ENCODE results near the gene CGNL1. TPM values are rescaled to one million over a fixed set of nuclear protein-coding genes. Genes with fewer than 3 reads are reported as not detected.

CGNL1 gene
- total and polyA plus RNA-seq, 4 donors: 14.5 to 30.9 (median 19.1) TPM

DNA sequence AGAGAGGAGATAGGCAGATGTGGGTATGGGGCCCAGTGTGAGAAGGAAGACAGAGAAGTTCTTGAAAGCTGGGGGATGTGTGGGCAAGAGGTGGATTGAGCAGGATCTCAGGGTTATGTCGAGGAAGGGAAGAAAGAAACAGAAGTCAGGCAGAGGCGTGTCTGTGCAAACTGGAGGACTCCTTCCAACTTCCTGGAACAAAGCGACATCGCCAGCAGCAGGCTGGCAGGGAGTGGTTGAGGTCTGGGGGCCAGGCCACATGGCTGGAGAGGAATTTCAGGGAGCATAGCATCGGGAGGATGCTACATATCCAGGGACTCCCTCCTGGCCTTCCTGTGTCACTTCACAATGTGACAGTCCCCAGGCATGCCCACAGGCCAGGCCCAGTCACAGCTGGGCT is 172.5 kb downstream of the CGNL1 start:
- H3K36me3 ChIP-seq (ENCODE audit: control insufficient read depth, insufficient read depth, low read length): peaks cover 21% of the 10 kb centered on the region
- peak overlapping the region; percentile 29 for H3K27ac ChIP-seq (ENCODE audit: low read depth, low read length)
- no peak for DNase-seq (ENCODE audit: low read depth in 4 of 6, low spot score in 6 of 6)
- WGBS (ENCODE audit: insufficient coverage): 86% methylated on average over 5 of the region's 5 CpGs
- H3K4me3 ChIP-seq (ENCODE audit: low read depth, low read length): no peak overlapping the region
- no peaks in the 10 kb centered on the region for H3K9me3 ChIP-seq (ENCODE audit: control insufficient read depth, insufficient read depth, low read length)
- H3K27me3 ChIP-seq (ENCODE audit: control insufficient read depth, insufficient read depth, low read length): no peaks in the 10 kb centered on the region
- H3K4me1 ChIP-seq (ENCODE audit: control insufficient read depth, insufficient read depth, low read length): peaks cover 13% of the 10 kb centered on the region

DNA sequence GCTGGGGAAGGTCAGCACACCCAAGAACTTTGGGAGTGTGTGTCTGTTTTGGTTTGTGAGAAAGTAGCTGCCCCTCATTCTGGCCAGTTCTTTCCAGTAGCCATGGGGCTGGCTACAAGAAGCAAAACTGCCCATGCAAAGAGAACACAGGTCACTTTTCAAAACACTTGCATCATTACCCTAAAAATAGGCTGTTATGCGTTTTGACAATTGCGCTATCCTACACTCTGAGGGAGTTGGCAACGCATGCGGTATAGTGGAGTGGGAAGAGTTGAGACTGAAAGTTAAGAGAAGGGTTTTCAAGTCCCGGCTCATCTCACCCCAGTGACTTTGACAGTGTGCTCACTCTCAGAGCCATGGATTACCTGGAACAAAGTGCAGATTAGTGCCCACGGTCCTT is 173.6 kb downstream of the CGNL1 start:
- H3K36me3 ChIP-seq (ENCODE audit: control insufficient read depth, insufficient read depth, low read length): peaks cover 14% of the 10 kb centered on the region
- no peaks in the 10 kb centered on the region for H3K27me3 ChIP-seq (ENCODE audit: control insufficient read depth, insufficient read depth, low read length)
- H3K4me1 ChIP-seq (ENCODE audit: control insufficient read depth, insufficient read depth, low read length): peaks cover 22% of the 10 kb centered on the region
- H3K9me3 ChIP-seq (ENCODE audit: control insufficient read depth, insufficient read depth, low read length): no peaks in the 10 kb centered on the region
- WGBS (ENCODE audit: insufficient coverage): no CpG with 5 or more reads among the region's 6 CpGs
- H3K4me3 ChIP-seq (ENCODE audit: low read depth, low read length): no peak overlapping the region
- DNase-seq (ENCODE audit: low read depth in 4 of 6, low spot score in 6 of 6): no peak
- H3K27ac ChIP-seq (ENCODE audit: low read depth, low read length): peak overlapping the region; percentile 40

GRCh38 chr15:57550640-57551039 is 174.3 kb downstream of the CGNL1 start:
- Histone ChIP-seq H3K4me3 (ENCODE audit: low read depth, low read length) (no peak overlapping the region), H3K27ac (ENCODE audit: low read depth, low read length) (peak overlapping the region; percentile 22), H3K4me1 (ENCODE audit: control insufficient read depth, insufficient read depth, low read length) (peaks cover 23% of the 10 kb centered on the region), H3K9me3 (ENCODE audit: control insufficient read depth, insufficient read depth, low read length) (no peaks in the 10 kb centered on the region), H3K27me3 (ENCODE audit: control insufficient read depth, insufficient read depth, low read length) (no peaks in the 10 kb centered on the region), H3K36me3 (ENCODE audit: control insufficient read depth, insufficient read depth, low read length) (peaks cover 9% of the 10 kb centered on the region)
- WGBS (ENCODE audit: insufficient coverage): 74% methylated on average over 4 of the region's 4 CpGs
- DNase-seq (ENCODE audit: low read depth in 4 of 6, low spot score in 6 of 6): peak in 1 of 6 donors; percentile 43

- 80% methylated on average over 11 of the region's 16 CpGs for WGBS (ENCODE audit: insufficient coverage)
Observed at GRCh38 chr15:57551715-57552677, 175.7 kb downstream of the CGNL1 start.

DNA sequence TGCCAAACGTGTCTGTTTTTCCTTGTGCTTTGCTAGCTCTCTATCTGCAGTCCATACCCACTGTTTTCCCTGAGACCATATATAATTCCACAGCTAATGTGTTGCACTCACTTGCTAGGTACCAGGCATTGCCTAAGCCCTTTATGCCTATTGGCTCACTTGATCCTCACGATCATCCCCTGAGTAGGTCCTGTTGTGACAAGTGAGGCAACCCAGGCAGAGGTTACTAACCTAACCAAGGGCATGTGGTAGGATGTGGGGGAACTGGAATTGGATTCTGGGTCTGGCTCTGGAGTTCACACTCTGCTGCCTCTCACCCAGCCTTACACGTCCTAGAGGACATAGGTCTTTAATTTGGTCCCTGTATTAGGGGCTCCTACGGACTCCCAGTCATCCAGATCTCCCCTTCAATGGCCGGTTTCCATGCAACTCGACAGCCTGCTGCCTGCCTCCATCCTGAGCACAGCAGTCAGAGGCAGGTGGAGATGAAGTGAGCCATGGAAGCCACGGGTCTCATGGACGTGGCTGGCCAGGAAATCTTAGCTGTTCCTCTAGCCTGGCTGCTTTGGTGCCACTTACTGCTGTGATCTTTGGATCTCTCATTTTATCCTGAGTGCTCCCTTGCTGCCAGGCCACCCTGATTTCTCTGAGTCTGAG is 176.5 kb downstream of the CGNL1 start:
- 89% methylated on average over 6 of the region's 8 CpGs for WGBS (ENCODE audit: insufficient coverage)
- H3K27me3 ChIP-seq (ENCODE audit: control insufficient read depth, insufficient read depth, low read length): no peaks in the 10 kb centered on the region

More at GRCh38 chr15:57551715-57552677, 175.7 kb downstream of the CGNL1 start:
- peak in 1 of 6 donors; percentile 48 for DNase-seq (ENCODE audit: low read depth in 4 of 6, low spot score in 6 of 6)
- Histone ChIP-seq H3K9me3 (ENCODE audit: control insufficient read depth, insufficient read depth, low read length) (no peaks in the 10 kb centered on the region), H3K4me3 (ENCODE audit: low read depth, low read length) (no peak overlapping the region), H3K27me3 (ENCODE audit: control insufficient read depth, insufficient read depth, low read length) (no peaks in the 10 kb centered on the region), H3K36me3 (ENCODE audit: control insufficient read depth, insufficient read depth, low read length) (peaks cover 4% of the 10 kb centered on the region), H3K4me1 (ENCODE audit: control insufficient read depth, insufficient read depth, low read length) (peaks cover 23% of the 10 kb centered on the region), H3K27ac (ENCODE audit: low read depth, low read length) (peak overlapping the region; percentile 70)

DNA sequence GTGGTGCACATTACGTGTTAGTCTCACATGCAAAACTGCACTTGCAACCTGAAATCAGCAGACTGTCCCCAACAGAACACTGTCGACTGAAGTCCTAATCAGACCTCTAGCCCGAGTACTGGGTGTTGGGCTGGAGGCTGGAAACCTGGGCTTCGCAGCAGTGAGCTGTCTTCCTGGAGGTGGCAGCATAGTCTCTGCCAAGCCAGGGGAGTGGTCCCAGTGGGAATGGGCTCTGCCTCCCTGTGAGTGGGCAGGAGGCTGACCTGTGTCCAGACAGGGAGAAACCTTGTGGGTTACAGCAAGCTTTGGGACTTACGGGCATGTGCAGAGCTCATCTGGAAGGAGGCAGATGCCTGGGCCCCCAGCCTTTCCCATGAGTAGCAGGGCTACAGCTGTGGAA is 177.2 kb downstream of the CGNL1 start:
- WGBS (ENCODE audit: insufficient coverage): 98% methylated on average over 5 of the region's 5 CpGs
- no peaks in the 10 kb centered on the region for H3K36me3 ChIP-seq (ENCODE audit: control insufficient read depth, insufficient read depth, low read length)
- no peaks in the 10 kb centered on the region for H3K27me3 ChIP-seq (ENCODE audit: control insufficient read depth, insufficient read depth, low read length)
- no peak overlapping the region for H3K27ac ChIP-seq (ENCODE audit: low read depth, low read length)
- DNase-seq (ENCODE audit: low read depth in 4 of 6, low spot score in 6 of 6): no peak
- no peaks in the 10 kb centered on the region for H3K9me3 ChIP-seq (ENCODE audit: control insufficient read depth, insufficient read depth, low read length)
- no peak overlapping the region for H3K4me3 ChIP-seq (ENCODE audit: low read depth, low read length)
- H3K4me1 ChIP-seq (ENCODE audit: control insufficient read depth, insufficient read depth, low read length): peaks cover 23% of the 10 kb centered on the region

More for the DNA sequence above, 176.5 kb downstream of the CGNL1 start:
- peak overlapping the region; percentile 70 for H3K27ac ChIP-seq (ENCODE audit: low read depth, low read length)
- no peak overlapping the region for H3K4me3 ChIP-seq (ENCODE audit: low read depth, low read length)
- H3K9me3 ChIP-seq (ENCODE audit: control insufficient read depth, insufficient read depth, low read length): no peaks in the 10 kb centered on the region
- no peak for DNase-seq (ENCODE audit: low read depth in 4 of 6, low spot score in 6 of 6)
- H3K4me1 ChIP-seq (ENCODE audit: control insufficient read depth, insufficient read depth, low read length): peaks cover 23% of the 10 kb centered on the region
- H3K36me3 ChIP-seq (ENCODE audit: control insufficient read depth, insufficient read depth, low read length): no peaks in the 10 kb centered on the region

GRCh38 chr15:57554063-57554811 is 177.9 kb downstream of the CGNL1 start:
- 14% methylated on average over 7 of the region's 10 CpGs for WGBS (ENCODE audit: insufficient coverage)
- H3K4me3 ChIP-seq (ENCODE audit: low read depth, low read length): no peak overlapping the region
- DNase-seq (ENCODE audit: low read depth in 4 of 6, low spot score in 6 of 6): peak in 1 of 6 donors; percentile 62
- peak overlapping the region; percentile 41 for H3K27ac ChIP-seq (ENCODE audit: low read depth, low read length)
- H3K4me1 ChIP-seq (ENCODE audit: control insufficient read depth, insufficient read depth, low read length): peaks cover 23% of the 10 kb centered on the region
- no peaks in the 10 kb centered on the region for H3K36me3 ChIP-seq (ENCODE audit: control insufficient read depth, insufficient read depth, low read length)
- H3K9me3 ChIP-seq (ENCODE audit: control insufficient read depth, insufficient read depth, low read length): no peaks in the 10 kb centered on the region
- peaks cover 2% of the 10 kb centered on the region for H3K27me3 ChIP-seq (ENCODE audit: control insufficient read depth, insufficient read depth, low read length)

GRCh38 chr15:57554812-57555179 is 178.5 kb downstream of the CGNL1 start:
- H3K36me3 ChIP-seq (ENCODE audit: control insufficient read depth, insufficient read depth, low read length): no peaks in the 10 kb centered on the region
- H3K27me3 ChIP-seq (ENCODE audit: control insufficient read depth, insufficient read depth, low read length): peaks cover 2% of the 10 kb centered on the region
- no peak overlapping the region for H3K4me3 ChIP-seq (ENCODE audit: low read depth, low read length)
- H3K9me3 ChIP-seq (ENCODE audit: control insufficient read depth, insufficient read depth, low read length): no peaks in the 10 kb centered on the region
- 49% methylated on average over 4 of the region's 4 CpGs for WGBS (ENCODE audit: insufficient coverage)
- DNase-seq (ENCODE audit: low read depth in 4 of 6, low spot score in 6 of 6): no peak
- H3K4me1 ChIP-seq (ENCODE audit: control insufficient read depth, insufficient read depth, low read length): peaks cover 23% of the 10 kb centered on the region
- peak overlapping the region; percentile 41 for H3K27ac ChIP-seq (ENCODE audit: low read depth, low read length)

- Histone ChIP-seq H3K36me3 (ENCODE audit: control insufficient read depth, insufficient read depth, low read length) (no peaks in the 10 kb centered on the region), H3K4me1 (ENCODE audit: control insufficient read depth, insufficient read depth, low read length) (peaks cover 23% of the 10 kb centered on the region), H3K27me3 (ENCODE audit: control insufficient read depth, insufficient read depth, low read length) (peaks cover 2% of the 10 kb centered on the region), H3K27ac (ENCODE audit: low read depth, low read length) (no peak overlapping the region), H3K9me3 (ENCODE audit: control insufficient read depth, insufficient read depth, low read length) (no peaks in the 10 kb centered on the region), H3K4me3 (ENCODE audit: low read depth, low read length) (no peak overlapping the region)
- WGBS (ENCODE audit: insufficient coverage): no CpG with 5 or more reads among the region's 3 CpGs
- DNase-seq (ENCODE audit: low read depth in 4 of 6, low spot score in 6 of 6): no peak
Observed at GRCh38 chr15:57555270-57555669, 179.0 kb downstream of the CGNL1 start.

All from spinal cord (tissue), 10 donors.